ENCODE data around the gene LGI4. TPM values are rescaled to one million over a fixed set of nuclear protein-coding genes. Genes with fewer than 3 reads are reported as not detected.

Gene LGI4
- total RNA-seq, 6 experiments from 2014 or later: 0.08 to 0.17 (median 0.10) TPM; not detected in 1

DNA sequence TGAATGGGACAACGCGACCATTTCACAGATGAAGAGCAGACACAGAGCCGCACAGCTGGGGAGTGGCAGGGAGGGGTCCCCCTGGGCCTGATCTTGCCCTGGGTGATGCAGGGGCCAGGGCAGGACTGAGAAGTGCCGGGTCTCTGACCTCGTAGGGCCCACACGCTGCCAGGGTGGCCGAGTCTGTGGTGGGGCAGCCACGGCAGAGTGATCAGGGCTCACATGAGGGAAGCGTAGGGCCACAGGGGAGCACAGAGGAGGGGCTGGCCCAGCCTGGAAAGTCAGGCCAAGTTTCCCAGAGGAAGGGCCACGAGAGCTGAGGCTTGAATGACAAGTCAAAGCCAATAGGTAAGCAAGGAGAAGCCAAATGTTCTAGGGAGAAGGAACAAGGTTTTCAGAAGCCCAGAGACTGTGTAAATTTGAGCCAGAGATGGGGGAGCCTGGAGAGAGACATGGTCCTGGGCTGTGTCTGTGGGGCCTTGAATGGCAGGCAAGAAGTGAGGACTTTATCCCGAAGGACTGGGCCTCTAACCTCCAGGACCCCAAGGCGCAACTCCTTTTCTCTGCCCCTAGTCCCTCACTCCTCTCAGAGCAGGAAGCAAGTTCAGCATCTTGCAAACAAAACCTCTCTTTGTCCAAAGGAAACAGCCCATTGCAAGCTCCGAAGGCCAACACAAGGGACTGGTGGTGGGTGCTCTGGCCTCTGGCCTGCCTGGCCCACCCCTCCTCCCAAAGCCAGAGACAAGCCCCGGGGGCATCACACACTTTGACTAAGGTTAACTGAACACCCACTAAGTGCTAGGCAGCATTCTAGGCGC is 51.0 kb downstream of the LGI4 start:
- Mint-ChIP-seq H3K27me3 (ENCODE audit: insufficient read depth) (peaks cover 1% of the 10 kb centered on the region), H3K4me1 (ENCODE audit: low read depth) (peaks cover 11% of the 10 kb centered on the region)

GRCh38 chr19:35081201-35081600 is 53.7 kb downstream of the LGI4 start:
- Mint-ChIP-seq H3K4me3 (no peak overlapping the region), H3K27me3 (ENCODE audit: insufficient read depth) (peaks cover 15% of the 10 kb centered on the region), H3K4me1 (ENCODE audit: low read depth) (no peaks in the 10 kb centered on the region), H3K27ac (no peak overlapping the region), H3K36me3 (ENCODE audit: low read depth) (no peaks in the 10 kb centered on the region), H3K9me3 (peaks cover 4% of the 10 kb centered on the region; the same call in 1 of the 2 replicates)
- DNase-seq: no peak
- no peak for TF ChIP-seq CTCF (IDR thresholded peaks at IDR 0.05)

More for the DNA sequence above, 51.0 kb downstream of the LGI4 start:
- no peak for TF ChIP-seq CTCF (IDR thresholded peaks at IDR 0.05)
- no peak overlapping the region for H3K27ac Mint-ChIP-seq
- H3K36me3 Mint-ChIP-seq (ENCODE audit: low read depth): no peaks in the 10 kb centered on the region
- no peak overlapping the region for H3K4me3 Mint-ChIP-seq
- DNase-seq: no peak
- H3K9me3 Mint-ChIP-seq: peaks cover 4% of the 10 kb centered on the region; the same call in 1 of the 2 replicates

- DNase-seq: no peak
- H3K27ac Mint-ChIP-seq: no peak overlapping the region
- H3K9me3 Mint-ChIP-seq: peaks cover 4% of the 10 kb centered on the region; the same call in 1 of the 2 replicates
- no peaks in the 10 kb centered on the region for H3K36me3 Mint-ChIP-seq (ENCODE audit: low read depth)
- H3K4me3 Mint-ChIP-seq: no peak overlapping the region
- TF ChIP-seq CTCF (IDR thresholded peaks at IDR 0.05): no peak
- H3K27me3 Mint-ChIP-seq (ENCODE audit: insufficient read depth): peaks cover 15% of the 10 kb centered on the region
- H3K4me1 Mint-ChIP-seq (ENCODE audit: low read depth): no peaks in the 10 kb centered on the region
Observed at GRCh38 chr19:35080613-35081170, 54.2 kb downstream of the LGI4 start.

- TF ChIP-seq CTCF (IDR thresholded peaks at IDR 0.05): no peak
- Mint-ChIP-seq H3K27ac (no peak overlapping the region), H3K4me1 (ENCODE audit: low read depth) (no peaks in the 10 kb centered on the region), H3K9me3 (peaks cover 4% of the 10 kb centered on the region; the same call in 1 of the 2 replicates), H3K36me3 (ENCODE audit: low read depth) (no peaks in the 10 kb centered on the region), H3K4me3 (no peak overlapping the region), H3K27me3 (ENCODE audit: insufficient read depth) (peaks cover 15% of the 10 kb centered on the region)
- DNase-seq: no peak
Observed at GRCh38 chr19:35079826-35080225, 55.0 kb downstream of the LGI4 start.

- peaks cover 16% of the 10 kb centered on the region for H3K27me3 Mint-ChIP-seq (ENCODE audit: insufficient read depth)
- no peak overlapping the region for H3K27ac Mint-ChIP-seq
- no peaks in the 10 kb centered on the region for H3K4me1 Mint-ChIP-seq (ENCODE audit: low read depth)
- H3K4me3 Mint-ChIP-seq: no peak overlapping the region
- no peaks in the 10 kb centered on the region for H3K36me3 Mint-ChIP-seq (ENCODE audit: low read depth)
- no peak for DNase-seq
- peaks cover 3% of the 10 kb centered on the region; the same call in 1 of the 2 replicates for H3K9me3 Mint-ChIP-seq
- no peak for TF ChIP-seq CTCF (IDR thresholded peaks at IDR 0.05)
Observed at GRCh38 chr19:35077411-35078223, 57.2 kb downstream of the LGI4 start.

Data from HFFc6 (cell line).